ENCODE results near the gene TEX19. TPM values are rescaled to one million over a fixed set of nuclear protein-coding genes. Genes with fewer than 3 reads are reported as not detected.

TEX19 gene
- total and polyA plus RNA-seq, 12 donors, result 0.26 TPM; not detected in 11

GRCh38 chr17:82328141-82328993, 30.7 kb upstream of the TEX19 start:
- Histone ChIP-seq H3K27ac (no peak overlapping the region), H3K9me3 (replicated peaks in 1 of 3) (no peaks in the 10 kb centered on the region), H3K27me3 (no peaks in the 10 kb centered on the region), H3K36me3 (replicated peaks in 1 of 2) (no peaks in the 10 kb centered on the region), H3K4me3 (no peak overlapping the region), H3K4me1 (replicated peaks in 1 of 2) (peaks cover 0 to 5% of the 10 kb centered on the region in 2 donors)
- TF ChIP-seq CTCF (IDR thresholded peaks at IDR 0.05), result no peak
- no peak for TF ChIP-seq POLR2A (IDR thresholded peaks at IDR 0.05)
- WGBS, 4 donors, result 77 to 86% (median 81%) methylated on average over 13 to 28 of the region's 28 CpGs
- DNase-seq, result no peak
- intact Hi-C loops (cut with DNase I), result no loop called here

GRCh38 chr17:82328994-82329507, 30.0 kb upstream of the TEX19 start:
- H3K27ac ChIP-seq, result no peak overlapping the region
- no peaks in the 10 kb centered on the region for H3K27me3 ChIP-seq
- 77 to 92% (median 90%) methylated on average over 8 to 15 of the region's 15 CpGs for WGBS, 4 donors
- no peaks in the 10 kb centered on the region for H3K36me3 ChIP-seq (replicated peaks in 1 of 2)
- TF ChIP-seq CTCF (IDR thresholded peaks at IDR 0.05), result no peak
- TF ChIP-seq POLR2A (IDR thresholded peaks at IDR 0.05), result no peak
- intact Hi-C loops (cut with DNase I), result no loop called here
- DNase-seq, result no peak
- peaks cover 0 to 5% of the 10 kb centered on the region in 2 donors for H3K4me1 ChIP-seq (replicated peaks in 1 of 2)
- H3K4me3 ChIP-seq, result no peak overlapping the region
- H3K9me3 ChIP-seq (replicated peaks in 1 of 3), result no peaks in the 10 kb centered on the region

GRCh38 chr17:82329683-82330321, 29.2 kb upstream of the TEX19 start:
- no peak overlapping the region for H3K27ac ChIP-seq
- H3K9me3 ChIP-seq (replicated peaks in 1 of 3), result no peaks in the 10 kb centered on the region
- TF ChIP-seq POLR2A (IDR thresholded peaks at IDR 0.05) (no peak), CTCF (IDR thresholded peaks at IDR 0.05) (no peak)
- DNase-seq, result no peak
- H3K4me3 ChIP-seq, result no peak overlapping the region
- peaks cover 6 to 13% of the 10 kb centered on the region in 2 donors for H3K4me1 ChIP-seq (replicated peaks in 1 of 2)
- intact Hi-C loops (cut with DNase I), result no loop called here
- H3K27me3 ChIP-seq, result no peaks in the 10 kb centered on the region
- WGBS, 4 donors, result 69 to 85% (median 75%) methylated on average over 9 to 19 of the region's 19 CpGs
- H3K36me3 ChIP-seq (replicated peaks in 1 of 2), result no peaks in the 10 kb centered on the region
